ENCODE measurements around the gene SSNA1. TPM values are rescaled to one million over a fixed set of nuclear protein-coding genes. Genes with fewer than 3 reads are reported as not detected.

The SSNA1 gene
- total and polyA plus RNA-seq, 9 of the 15 experiments (the other 6 are each of a cell fraction or from before 2014, with no cell fraction given) = 1.9 to 130 (median 57.1) TPM

GRCh38 chr9:137236238-137236935 is 47.9 kb downstream of the SSNA1 start (continued):
- TF ChIP-seq YY1 (IDR thresholded peaks at IDR 0.05; ENCODE audit: borderline replicate concordance in 1 of 3, control insufficient read depth in 1 of 3, extremely low read depth in 1 of 3, insufficient read depth in 3 of 3, insufficient read length in 1 of 3, insufficient replicate concordance in 2 of 3, low read depth in 1 of 3, low read length in 2 of 3) = peak in 2 of 3 experiments; percentile 87 to 88
- TF ChIP-seq NR1H2 (CRISPR knock-in tag; IDR thresholded peaks at IDR 0.05) = 0 out of 2 replicates have a peak, but pooled peaks have one; percentile 83
- peak; percentile 87 for TF ChIP-seq E2F1 (CRISPR knock-in tag; IDR thresholded peaks at IDR 0.05)
- TF ChIP-seq VEZF1 (CRISPR knock-in tag; IDR thresholded peaks at IDR 0.05) = no peak
- no peak for TF ChIP-seq SMARCB1 (IDR thresholded peaks at IDR 0.05; ENCODE audit: insufficient read length, low read depth)
- TF ChIP-seq HOXB6 (CRISPR knock-in tag; IDR thresholded peaks at IDR 0.05; ENCODE audit: borderline replicate concordance) = no peak
- no peak for TF ChIP-seq ZNF696 (CRISPR knock-in tag; conservative IDR thresholded peaks at IDR 0.05)
- TF ChIP-seq PKNOX1 (IDR thresholded peaks at IDR 0.05) = peak; percentile 74
- 0 out of 2 replicates have a peak, but pooled peaks have one; percentile 18 for TF ChIP-seq JUNB (CRISPR knock-in tag; conservative IDR thresholded peaks at IDR 0.05)
- peak; percentile 73; the same call in 1 of the 2 replicates for TF ChIP-seq RNF2 (IDR thresholded peaks at IDR 0.05)
- TF ChIP-seq FOXP1 (CRISPR knock-in tag; IDR thresholded peaks at IDR 0.05) = peak; percentile 88; the same call in 1 of the 2 replicates
- no peak for TF ChIP-seq RREB1 (CRISPR knock-in tag; IDR thresholded peaks at IDR 0.05)
- peak; percentile 60 for TF ChIP-seq TFE3 (CRISPR knock-in tag; IDR thresholded peaks at IDR 0.05)
- no peak for TF ChIP-seq ESRRB (CRISPR knock-in tag; IDR thresholded peaks at IDR 0.05; ENCODE audit: borderline replicate concordance)
- peak; percentile 16; the same call in 1 of the 2 replicates for TF ChIP-seq SMARCA5 (IDR thresholded peaks at IDR 0.05)
